GM19238 (cell line): ENCODE data around the gene SNX10.

Experiments used
- DNase-seq: peaks from one replicate; pipeline ENCODE4 v3.0.0; 2011; ENCODE audit warnings: low spot score; ENCODE audit not compliant: insufficient read length

SNX10 gene

DNA sequence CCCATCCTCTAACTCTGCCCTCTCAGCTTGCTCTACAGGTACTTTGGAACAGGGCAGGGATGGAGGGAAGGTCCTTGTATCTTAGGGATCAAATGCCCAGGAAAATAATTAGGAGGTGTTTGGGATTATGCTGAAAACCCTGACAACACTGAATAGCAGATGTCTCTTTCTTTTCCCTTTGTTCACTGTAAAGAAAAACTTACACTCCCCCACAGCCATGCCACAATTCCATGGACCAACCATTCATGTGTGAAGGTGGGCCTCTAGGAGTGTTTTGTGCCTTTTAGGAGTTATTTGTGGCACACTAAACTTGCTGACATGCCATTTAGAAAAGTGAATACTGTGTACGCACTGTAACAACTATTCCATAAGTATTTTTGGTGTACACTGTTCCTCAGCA lies 108.1 kb downstream of the SNX10 start:
- no peak for DNase-seq

DNA sequence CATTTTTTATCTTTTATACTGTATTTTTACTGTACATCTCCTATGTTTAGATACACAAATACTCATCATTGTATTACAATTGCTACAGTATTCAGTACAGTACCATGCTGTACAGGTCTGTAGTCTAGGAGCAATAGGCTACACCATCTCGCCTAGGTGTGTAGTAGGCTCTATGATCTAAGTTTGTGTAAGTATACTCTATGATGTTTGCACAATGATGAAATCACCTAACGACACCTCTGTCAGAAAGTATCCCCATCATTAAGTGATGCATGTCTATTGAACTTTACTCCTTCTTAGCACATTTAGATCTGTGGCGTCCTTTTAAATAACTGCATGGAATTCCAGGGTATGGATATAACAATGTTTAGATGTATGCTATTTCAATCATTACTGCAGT lies 112.0 kb downstream of the SNX10 start:
- DNase-seq: no peak

DNA sequence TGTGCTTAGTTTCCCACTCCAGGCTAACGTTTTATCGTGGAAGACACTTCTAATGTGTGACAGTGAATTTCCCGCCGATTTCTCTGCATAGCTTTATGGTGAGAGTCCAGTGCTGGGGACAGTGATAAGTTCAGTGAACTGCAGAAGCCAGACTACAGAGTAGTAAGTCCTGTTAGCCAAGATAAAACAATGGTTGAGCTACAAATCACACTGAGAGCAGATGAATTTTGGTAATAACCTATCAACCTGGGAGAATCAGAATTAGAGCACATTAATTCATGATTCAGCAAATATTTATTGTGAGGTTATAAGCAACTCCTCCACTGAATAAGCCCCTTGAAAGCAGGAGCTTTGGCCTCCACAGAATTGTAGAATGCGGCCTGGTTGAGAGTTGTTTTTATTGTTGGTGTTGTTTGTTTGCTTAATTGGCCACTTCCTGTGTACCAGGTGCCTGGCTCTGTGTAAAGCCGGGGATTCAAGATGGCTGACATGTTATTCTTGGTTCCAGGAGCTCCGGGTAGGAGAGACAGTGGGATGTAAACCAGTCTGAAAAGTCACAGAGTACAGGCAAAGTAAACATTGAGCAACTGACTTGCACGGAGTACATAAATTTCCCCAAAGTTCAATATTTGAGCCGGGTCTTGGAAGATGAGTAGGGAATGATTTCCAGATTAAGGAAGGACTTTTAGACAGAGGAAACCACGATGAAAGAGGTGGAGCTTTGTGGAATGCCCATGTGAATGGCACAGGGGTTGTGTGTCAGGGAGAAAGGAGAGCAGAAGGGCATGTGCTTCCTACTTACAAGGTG lies 112.7 kb downstream of the SNX10 start:
- no peak for DNase-seq

DNA sequence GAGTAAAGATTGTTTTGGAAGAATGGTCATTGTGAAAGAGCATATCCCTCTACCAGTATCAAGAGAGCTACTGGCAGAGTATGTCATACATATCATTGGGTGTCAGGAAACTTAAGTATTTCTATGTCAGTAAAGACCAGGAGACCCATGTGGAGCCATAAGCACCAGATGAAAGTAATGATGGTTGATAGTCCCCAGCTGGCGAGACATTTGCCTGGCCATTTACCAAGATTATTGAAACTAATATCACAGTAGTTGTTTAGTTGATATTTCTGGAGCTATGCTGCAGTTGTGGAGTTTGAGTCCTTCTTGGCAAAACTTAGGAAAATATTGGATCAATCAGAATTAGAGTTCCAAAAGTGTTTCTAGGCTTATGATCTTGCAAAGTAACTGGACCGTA lies 114.8 kb downstream of the SNX10 start:
- no peak for DNase-seq

DNA sequence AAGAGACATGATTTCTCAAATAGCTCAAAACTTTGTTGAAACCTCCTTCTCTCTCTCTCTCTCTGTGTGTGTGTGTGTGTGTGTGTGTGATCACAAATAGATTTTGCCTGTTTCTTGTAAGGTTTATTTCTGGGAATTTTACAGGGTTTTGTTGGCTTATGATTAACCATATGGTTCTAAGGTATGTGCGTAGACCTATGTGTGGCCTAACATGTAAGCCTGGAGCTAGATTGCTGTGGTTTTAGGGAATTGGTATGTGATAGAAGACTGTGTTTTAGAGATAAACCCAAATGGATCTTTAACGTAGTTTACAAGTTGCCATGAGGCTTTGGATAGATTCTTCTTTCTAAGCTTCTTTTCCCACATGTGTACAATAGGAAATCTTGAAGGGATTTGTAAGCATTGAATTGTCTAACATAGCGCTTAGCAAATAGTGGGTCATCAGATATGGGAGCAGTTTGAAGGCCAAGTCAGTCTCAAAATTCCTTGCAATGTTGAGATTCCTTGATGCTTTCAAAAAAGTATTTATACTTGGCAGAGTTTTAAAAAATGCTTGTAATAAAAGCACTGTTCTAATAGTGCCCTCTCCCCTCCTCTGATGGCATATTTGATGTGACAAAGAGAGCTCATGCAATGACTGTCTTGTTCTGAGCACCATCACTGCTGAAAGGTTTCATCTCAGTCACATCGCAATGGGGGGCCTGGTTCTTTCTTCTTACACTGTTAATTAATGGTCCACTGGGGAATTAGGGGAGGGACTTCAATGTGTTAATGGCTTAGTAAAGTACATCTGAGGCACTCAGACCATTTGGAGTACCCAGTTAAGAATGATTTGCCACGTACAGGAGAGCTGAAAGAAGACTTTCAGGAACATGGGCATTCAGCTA lies 118.2 kb downstream of the SNX10 start:
- no peak for DNase-seq

DNA sequence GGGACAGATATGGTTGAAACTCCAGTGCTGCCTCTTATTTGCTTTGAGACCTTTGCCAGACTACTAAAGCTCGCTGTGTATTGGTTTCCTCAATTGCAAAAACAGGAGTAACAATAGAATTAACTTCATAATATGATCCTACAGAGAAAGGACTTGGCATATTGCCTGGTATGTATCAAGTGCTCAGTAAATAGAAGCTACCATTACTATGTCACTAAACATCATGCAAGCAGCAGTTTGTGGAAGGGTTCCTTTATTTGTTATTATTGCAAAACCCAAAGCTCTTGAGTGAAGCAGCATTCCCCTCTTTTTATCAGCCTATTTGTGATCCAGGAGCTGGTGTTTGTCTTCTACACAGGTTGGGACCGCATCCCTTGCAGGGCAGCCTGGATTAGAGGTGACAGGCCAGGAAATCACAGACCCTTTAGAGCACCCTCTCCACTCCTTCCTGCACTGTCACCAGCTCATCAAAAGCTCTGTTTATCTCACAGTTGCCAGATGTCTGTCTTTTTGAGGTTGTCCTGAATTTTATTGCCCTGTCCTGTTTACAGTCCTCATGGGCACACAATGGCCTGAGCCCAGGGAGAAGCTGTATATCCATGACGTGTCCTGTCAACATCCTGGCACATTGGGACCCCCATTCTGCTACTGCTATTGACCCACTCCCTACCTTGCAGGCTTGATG lies 121.5 kb downstream of the SNX10 start:
- DNase-seq: no peak

DNA sequence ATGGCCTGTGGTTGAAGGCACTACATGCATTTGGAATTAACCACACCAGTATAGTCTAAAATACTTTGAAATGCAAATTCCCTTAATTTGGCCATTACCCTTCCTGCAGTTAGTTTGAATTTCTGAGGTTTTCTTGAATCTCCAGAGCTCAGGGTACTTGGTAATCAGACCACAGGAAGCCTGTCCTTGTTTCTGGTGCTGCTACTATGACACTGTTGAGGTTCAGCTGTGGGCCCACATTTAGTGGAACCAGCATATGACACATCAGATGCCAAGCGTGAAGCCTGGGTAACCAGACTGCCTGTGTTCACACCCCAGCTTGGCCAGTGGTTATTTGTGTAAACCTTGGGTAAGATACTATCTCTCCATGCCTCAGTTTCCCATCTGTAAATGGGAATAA lies 124.3 kb downstream of the SNX10 start:
- no peak for DNase-seq

DNA sequence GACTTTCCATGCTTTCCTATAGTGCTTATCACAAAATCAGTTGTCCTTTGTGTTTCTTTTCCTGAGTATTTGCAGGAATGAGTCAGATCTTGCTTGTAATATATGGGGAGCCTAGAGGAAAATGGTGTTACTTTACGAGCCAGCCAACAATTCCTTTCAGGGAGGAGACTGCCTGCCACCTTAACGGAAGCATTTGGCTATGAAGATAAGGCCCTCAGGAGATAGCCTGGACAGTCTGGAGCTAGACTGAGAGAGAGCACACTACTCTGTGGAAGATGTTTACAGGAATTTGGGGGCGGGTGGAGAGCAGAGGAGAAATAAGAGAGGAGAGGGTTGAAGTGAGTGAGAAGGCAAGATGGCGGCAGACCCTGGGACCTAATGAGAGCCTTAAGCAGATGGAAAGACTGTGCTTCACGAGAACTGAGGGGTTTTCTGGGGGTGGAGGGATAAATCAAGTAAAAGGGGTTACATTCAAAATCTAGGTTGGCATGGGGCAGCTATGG lies 126.3 kb downstream of the SNX10 start:
- no peak for DNase-seq

DNA sequence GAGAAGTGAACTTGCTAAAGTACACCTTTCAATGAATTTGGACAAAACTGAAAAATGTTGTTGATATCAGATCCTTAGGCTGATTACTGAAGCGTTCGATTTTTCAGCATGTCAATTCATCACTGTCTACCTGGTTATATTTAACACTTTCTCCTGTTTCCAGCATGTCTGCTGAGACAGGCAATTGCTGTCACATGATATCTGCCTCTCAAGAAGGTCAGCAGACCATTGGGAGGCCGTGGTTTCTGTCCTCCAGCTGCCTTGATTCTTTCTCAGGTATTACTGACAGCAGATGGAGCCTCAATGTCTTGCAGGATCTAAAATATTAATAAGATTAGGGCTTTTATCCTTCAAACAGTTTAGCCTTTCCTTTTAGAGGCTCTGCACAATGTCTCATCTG lies 127.5 kb downstream of the SNX10 start:
- no peak for DNase-seq

DNA sequence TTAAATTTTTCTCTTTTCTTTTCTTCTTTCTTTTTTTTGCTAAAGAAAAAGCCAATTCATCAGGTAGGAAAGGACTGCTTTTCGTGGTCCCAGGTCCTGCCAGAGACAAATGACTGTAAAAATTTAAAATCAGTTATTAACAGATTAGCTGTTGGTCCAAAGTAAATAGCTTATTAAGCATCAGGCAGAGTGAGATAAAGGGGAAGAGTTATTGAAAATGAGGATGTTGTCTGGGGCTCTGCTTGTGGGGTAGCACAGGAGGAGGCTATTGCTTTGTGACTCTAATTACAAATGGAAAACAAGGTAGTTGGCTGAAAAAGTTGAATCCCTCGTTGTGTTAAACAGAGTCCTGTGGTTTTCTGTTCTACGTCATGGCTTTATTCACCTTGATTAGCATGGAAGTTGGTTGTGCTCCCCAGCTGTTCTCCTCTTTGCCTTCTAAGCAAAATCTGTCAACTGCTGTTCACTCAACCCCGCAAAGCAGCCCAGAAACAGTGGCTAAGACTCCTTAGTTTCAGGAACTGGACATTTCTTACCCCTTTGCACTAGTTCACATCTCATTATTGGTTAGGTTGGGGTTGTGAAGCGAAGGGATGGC lies 128.9 kb downstream of the SNX10 start:
- DNase-seq: no peak

DNA sequence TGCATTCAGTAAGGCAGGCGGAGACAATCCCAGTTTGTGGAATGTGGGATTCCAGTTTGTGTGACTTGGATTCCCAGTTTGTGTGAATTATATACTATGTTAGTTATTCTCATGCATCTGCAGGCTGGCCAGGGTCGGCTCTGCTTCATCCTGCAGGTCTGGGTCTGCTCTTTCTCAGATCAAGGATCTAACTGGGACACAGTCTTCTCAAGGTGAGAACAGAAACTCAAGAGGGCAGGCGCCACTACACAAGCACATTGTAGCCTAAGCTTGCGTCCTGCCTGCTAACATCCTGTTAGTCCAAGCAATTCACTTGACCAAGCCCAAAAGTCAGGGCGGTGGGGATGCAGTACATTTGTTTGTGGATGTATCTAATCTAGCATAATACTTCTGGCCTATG lies 131.1 kb downstream of the SNX10 start:
- DNase-seq: no peak

DNA sequence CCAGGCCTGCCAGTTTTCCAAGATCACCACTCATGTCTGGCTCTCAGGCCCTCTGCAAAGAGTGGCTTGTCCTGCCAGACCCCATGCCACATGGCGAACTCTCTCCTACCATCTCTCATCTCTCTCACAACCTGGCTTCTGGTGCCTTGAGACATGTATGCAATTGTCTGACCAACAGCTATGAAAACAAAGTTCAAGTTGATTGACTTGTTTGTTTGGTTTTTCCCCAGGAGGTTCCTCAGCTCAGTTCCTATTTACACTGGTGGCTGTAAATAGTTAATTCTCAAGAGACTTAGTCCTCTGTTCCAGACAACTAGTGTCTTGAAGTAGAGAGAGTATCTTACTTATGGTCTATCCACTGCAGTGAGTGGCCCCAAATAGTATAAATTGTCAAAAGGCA lies 131.8 kb downstream of the SNX10 start:
- DNase-seq: no peak
